ENCODE results near the gene VSIG10L2.

- TF ChIP-seq CTCF (IDR thresholded peaks at IDR 0.05) (no peak), POLR2A (IDR thresholded peaks at IDR 0.05) (no peak)
Observed at GRCh38 chr11:125959931-125960330, 14.1 kb downstream of the VSIG10L2 start.
